ENCODE measurements around the gene SH2D3C.

Gene SH2D3C

GRCh38 chr9:127693697-127694096 is 84.8 kb downstream of the SH2D3C start:
- no peak for DNase-seq

- no peak for DNase-seq
Measured at GRCh38 chr9:127693143-127693542, 85.3 kb downstream of the SH2D3C start.

GRCh38 chr9:127692071-127692470 is 86.4 kb downstream of the SH2D3C start:
- no peak for DNase-seq

- no peak for DNase-seq
Measured at GRCh38 chr9:127690735-127691134, 87.7 kb downstream of the SH2D3C start.

GRCh38 chr9:127689329-127690000 is 89.0 kb downstream of the SH2D3C start:
- no peak for DNase-seq

Data from inflammatory macrophage treated with lipopolysaccharide for 4 hours (primary cell).